HG03139 (cell line): Measurements from ENCODE around the gene RGMA.

ENCODE experiments used
- ATAC-seq: cut with Tn5 transposase; IDR thresholded peaks from one replicate; pipeline ENCODE4 v1.9.1; 2021; ENCODE audit not compliant: unreplicated experiment

Gene RGMA

GRCh38 chr15:93088981-93089726 lies at the start of gene RGMA:
TSS of gene RGMA (minus strand) at chr15:93089211. CDS start at chr15:93088932, 279 bp downstream.
- no peak for ATAC-seq

GRCh38 chr15:93136606-93137005 lies 47.6 kb upstream of the RGMA start:
- ATAC-seq, result no peak

- ATAC-seq, result no peak
Observed at GRCh38 chr15:93135997-93136397, 47.0 kb upstream of the RGMA start.

GRCh38 chr15:93135459-93135858 lies 46.4 kb upstream of the RGMA start:
- no peak for ATAC-seq

DNA sequence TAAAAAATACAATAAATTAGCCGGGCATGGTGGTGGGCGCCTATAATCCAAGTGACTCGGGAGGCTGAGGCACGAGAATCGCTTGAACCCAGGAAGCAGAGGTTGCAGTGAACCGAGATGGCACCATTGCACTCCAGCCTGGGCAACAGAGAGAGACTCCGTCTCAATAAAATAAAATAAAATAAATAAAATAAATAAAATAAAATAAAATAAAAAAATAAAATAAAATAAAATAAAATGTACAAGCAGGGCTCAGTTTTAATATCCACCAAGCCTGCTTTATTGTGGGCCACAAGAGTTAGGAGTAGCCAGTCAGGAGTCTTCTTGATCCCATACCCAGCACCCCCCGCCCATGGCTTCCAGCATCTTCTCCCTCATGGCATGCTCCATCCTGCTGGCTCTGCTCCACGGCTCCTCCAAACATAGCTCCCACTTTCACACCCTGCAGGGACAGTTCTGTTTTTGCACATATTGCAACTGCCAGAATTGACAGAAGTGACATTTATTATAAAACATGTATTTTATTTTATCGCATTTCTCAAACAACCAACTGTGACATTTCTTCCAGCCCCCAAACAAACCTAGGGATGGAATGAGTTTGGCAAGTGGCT lies 42.6 kb upstream of the RGMA start:
- no peak for ATAC-seq

DNA sequence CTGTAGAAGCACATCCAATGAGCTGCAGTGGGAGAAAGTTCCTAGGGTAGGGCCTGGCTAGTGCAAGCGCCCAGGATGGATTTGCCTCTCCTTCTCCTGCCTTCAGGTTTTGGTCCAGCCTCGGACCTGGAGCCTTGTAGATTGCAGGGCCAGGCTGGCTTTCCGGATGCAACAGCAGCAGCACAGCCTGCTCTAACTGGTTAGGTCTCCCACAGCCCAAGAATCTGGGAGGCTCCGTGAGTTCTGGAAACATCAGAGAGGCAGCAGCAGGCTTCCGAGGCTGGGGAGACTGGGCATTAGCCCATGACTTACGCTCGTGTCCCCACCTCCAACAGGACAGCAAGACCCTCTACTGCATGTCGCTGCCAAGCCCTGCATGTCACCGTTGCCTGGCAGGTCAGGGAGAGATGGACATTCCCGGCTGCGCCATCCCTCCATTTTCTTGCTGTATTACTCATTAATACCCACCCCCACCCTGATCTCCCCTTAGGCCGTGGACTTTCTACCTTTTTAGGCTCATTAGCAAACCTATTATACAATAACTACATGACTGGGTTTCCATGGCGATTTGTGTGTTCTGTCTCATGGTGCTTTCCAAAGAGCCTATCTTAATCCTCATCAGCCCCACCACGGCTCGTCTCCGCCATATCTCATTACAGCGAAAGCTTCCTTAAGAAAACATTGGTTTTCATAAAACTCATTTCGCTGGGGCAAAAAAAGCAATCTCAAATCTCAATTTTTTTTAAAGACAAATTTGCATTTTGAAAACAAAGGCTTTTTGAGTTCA lies 40.9 kb upstream of the RGMA start:
- no peak for ATAC-seq

GRCh38 chr15:93127286-93127685 lies 38.3 kb upstream of the RGMA start:
- ATAC-seq, result no peak

- ATAC-seq, result no peak
Observed at GRCh38 chr15:93126599-93126998, 37.6 kb upstream of the RGMA start.

DNA sequence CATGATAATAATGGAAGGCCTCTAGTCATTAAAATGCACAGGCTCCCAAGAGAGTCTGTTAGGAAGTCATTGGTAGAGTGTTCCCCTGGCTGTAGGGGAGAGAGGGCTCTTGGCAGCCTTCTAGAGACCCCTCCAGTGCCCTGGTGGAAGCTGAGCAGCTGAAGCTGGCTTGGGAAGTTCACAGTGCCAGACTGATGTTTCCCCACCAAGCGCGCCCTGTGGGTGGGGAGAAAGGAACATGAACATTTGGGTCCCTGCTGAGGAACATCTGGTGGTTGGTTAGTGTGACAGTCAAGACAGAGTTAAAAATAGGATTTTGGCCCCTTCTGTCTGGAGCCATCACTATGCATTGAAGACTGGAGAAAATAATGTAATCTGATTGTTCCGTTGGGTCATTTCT lies 37.1 kb upstream of the RGMA start:
- ATAC-seq, result no peak

GRCh38 chr15:93124126-93124525 lies 35.1 kb upstream of the RGMA start:
- ATAC-seq, result no peak

DNA sequence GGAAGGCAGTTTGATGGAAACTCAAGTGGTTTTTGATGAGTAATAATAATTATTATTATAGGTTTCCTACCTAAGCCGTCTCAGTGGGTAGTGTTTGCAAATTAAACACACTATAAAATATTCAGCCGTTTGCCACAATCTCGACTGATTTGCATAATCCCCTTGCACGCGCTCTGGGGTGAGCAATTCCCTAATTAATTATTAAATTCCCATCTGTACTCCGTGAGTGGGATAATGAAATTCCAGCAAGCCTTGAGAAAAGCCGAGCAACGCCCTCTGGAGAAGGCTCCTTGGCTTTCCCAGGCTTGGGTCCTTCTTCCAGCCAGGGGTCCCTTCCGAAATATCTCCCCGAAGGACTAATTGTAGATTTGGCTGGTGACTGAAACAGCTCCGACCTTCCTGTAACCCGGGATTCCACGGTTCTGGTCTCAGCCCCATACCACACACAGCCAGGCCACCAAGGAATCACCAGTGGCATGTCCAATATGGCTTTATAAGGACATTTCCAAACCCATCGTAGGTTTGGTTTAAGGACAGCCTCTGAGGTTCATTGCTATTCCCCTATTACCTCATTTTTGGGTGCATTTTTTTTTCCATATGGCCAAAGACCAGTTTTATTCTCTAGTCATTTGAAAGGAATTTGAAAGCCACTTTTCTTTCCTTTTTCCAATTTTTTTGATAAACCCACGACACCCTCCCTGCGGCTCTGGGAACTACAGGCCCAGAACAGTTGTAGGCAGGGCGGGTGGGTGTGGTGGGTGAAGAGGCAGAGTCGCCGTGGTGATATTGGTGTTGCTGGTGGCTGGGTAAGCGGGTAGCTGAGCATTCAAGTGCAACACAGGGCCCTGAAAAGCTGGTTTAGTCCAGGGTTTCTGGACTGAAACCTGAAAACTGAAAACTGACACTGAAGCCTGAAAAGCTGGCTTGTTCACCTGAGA lies 33.2 kb upstream of the RGMA start:
- no peak for ATAC-seq

DNA sequence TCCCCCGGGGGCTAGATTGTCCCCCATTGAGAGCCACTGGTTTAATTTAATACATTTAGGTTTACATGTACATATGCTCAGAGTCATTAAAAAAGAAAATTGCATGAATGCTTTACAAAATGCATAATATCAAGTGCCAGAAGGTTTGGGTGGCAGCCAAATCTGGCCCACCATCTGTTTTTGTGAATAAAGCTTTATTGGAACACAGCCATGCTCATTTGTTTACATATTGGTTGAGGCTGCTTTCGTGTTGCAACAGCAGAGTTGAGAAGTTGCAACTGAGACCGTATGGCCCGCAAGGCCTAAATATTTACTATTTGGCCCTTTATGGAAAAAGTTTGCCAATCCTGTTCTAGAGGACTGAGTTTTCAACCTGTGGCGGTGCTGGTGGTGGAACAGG lies 32.1 kb upstream of the RGMA start:
- ATAC-seq, result no peak

DNA sequence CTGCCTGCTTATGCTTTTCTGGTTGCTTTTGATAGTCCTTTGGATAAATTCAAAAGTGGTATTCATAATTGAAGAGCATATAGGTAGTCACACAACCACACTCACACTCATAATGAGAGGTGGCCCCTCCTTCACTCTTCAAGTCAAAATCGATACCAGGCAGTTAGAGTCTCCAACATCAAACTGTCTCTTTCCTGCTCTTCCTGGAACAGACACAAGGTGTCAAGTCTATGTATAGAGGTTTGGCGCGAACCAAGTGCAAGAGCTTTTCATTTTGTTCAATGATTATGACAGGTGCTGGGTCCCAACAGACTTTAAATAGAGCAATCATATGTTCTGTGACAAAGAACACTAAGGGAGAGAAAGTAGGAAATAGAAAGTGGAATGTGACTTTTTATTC lies 29.9 kb upstream of the RGMA start:
- ATAC-seq, result no peak

GRCh38 chr15:93111451-93111850 lies 22.4 kb upstream of the RGMA start:
- no peak for ATAC-seq

DNA sequence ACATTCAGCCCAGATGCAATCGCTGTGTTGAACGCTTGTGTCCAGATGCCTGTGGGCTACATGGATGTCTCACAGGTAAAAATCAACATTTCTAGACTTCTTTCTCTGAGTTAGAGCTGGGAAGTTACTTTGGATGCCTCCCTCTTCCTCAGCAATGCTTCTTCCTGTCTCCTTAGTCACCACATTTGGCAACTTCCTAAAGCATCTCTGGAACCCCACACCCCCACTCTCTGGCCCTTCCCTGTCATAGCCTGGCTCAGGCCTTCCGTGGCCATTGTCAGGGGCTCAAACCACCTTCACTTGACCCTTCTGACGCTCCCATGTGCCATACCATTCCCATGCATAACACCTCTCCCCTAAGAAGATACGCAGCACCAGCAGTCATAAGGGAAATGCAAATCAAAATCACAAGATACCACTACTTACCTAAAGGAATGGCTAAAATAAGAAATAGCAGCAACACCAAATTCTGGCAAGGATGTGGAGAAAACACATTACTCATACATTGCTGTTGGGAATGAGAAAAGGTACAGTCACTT lies 21.6 kb upstream of the RGMA start:
- no peak for ATAC-seq

DNA sequence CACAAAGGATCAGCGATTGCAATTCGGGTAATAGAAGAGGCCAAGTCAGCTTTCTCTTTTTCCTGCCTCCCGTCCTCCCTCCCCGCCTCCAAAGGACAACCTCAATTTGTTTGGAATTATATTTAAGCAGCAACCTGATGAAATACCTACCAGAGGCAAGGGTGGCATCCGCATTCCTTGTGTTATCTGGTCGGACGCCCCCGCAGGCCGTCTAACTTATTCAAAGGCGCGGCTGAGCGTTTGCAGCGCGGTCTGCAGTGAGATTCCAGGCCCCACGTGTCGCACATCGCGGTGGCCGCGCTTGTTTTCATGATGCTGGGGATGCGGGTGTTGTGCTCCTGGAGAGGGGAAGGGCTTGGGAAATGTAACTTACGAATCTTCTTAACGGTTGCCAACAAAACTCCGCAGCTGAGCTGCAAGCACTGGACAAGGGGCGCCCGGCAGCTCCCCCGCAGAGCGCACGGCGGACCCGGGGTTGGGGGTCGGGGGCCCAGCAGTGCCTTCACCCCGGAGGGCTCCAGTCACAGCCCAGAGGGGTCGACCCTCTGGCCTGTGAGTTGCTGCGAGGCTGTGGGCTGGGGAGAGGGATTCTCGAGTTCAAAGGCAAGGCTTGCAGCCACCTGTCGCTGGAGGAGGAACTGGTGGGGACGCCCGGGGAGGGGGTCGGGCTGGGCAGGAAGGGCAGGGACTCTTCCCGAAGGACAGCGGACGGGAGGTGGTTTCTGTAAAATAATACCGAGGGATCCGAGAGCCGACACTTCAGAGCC lies 20.5 kb upstream of the RGMA start:
- no peak for ATAC-seq

GRCh38 chr15:93107646-93108045 lies 18.6 kb upstream of the RGMA start:
- no peak for ATAC-seq

DNA sequence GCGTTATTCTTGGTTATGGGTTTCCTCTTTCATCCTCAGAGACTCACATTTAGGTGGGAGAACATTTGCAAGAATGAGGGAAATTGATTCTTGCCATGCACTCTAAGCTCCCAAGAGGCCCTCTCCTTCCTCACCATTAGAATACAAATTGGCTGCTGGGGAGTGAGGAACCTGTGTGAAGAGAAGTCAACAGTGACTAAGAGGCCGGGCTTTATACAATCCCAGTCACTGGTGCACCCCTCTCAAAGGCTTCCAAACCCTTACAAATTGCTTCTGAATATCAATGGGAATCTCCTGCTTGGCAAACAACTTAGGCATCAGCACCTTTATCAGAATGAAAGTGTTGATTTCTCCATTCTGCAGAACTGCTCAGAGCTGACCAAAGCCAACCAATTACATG lies 16.5 kb upstream of the RGMA start:
- ATAC-seq, result no peak

- ATAC-seq, result no peak
Observed at GRCh38 chr15:93103823-93104222, 14.8 kb upstream of the RGMA start.

DNA sequence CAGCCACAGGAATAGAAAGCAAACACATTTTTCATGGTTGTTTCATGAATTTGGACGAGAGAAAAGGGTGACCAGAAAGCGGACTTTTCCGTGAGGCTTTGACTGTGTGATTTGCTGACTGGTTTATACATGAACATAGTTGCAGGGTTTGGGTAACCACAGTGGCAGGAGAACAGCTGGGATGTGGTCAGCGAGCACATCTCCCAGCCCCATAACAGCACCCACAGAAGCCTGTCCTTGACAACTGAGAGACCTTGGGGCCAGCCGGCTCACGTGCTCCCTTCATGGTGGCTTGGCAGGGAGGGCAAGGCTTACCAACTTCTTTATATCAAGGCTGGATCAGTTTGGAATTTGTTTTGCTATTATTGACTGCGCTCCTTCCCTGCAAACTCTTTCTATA lies 13.2 kb upstream of the RGMA start:
- ATAC-seq, result no peak
